Choroid plexus epithelial cell (primary cell): ENCODE results near the gene GFOD2.

ENCODE experiments used
- DNase-seq: peaks from one replicate; pipeline ENCODE4 v3.0.0-alpha.2; 2010; ENCODE audit warnings: low read depth
- H3K4me3 ChIP-seq: 2 replicates; pipeline ENCODE4 v1.5.1; 2011; ENCODE audit warnings: low read depth, mild to moderate bottlenecking, control low read depth, low read length, moderate library complexity
- TF ChIP-seq, protein P1 (sequence below): conservative IDR thresholded peaks from 2 replicates; pipeline ENCODE4 v1.5.1; 2011; ENCODE audit warnings: low read depth, mild to moderate bottlenecking, control low read depth, inconsistent platforms, low read length, moderate library complexity

The GFOD2 gene

DNA sequence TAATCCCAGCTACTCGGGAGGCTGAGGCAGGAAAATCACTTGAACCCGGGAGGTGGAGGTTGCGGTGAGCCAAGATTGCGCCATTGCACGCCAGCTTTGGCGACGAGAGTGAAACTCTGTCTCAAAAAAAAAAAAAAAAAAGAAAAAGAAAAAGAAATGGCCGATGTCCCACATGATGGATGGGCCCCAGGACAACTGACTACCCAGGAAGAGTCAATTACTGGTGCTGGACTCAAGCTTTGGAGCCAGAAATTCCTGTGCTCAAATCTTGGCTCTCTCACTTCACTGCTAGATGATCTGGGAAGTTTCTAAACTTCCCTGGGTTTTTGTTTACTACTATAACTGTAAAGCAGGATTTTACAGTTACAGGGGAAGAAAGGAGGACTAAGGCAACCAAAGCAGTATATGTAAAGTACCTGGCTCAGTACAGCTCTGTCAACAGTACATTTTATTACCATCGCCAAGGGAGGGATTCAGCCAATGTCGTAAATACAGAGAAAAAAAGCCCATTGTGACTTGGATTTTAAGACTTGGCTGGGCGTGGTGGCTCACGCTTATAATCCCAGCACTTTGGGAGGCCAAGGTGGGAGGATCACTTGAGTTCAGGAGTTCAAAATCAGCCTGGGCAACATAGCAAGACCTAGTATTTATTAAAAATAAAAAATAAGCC, 40.6 kb downstream of the GFOD2 start:
- no peak for DNase-seq
- TF ChIP-seq, protein P1, sequence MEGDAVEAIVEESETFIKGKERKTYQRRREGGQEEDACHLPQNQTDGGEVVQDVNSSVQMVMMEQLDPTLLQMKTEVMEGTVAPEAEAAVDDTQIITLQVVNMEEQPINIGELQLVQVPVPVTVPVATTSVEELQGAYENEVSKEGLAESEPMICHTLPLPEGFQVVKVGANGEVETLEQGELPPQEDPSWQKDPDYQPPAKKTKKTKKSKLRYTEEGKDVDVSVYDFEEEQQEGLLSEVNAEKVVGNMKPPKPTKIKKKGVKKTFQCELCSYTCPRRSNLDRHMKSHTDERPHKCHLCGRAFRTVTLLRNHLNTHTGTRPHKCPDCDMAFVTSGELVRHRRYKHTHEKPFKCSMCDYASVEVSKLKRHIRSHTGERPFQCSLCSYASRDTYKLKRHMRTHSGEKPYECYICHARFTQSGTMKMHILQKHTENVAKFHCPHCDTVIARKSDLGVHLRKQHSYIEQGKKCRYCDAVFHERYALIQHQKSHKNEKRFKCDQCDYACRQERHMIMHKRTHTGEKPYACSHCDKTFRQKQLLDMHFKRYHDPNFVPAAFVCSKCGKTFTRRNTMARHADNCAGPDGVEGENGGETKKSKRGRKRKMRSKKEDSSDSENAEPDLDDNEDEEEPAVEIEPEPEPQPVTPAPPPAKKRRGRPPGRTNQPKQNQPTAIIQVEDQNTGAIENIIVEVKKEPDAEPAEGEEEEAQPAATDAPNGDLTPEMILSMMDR, result no peak

DNA sequence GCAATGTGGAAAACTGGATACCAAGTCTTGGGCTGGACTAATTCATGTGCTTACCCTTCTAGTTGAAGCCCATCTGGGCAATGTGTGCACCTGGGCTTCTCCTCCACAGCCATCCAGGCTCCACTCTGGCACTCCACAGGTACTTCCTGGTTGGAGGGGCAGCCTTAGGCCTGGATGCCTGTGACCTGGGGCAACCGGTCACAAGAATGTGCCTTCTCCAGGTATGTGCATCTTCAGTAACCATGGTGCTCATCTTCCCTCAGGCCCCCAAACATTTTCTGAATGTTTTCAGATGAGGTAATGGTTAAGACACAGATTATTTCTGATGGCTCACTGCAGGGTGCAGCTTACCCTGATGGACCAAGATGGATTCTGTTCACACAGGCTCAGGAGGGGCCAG, 41.4 kb downstream of the GFOD2 start:
- TF ChIP-seq, protein P1, result no peak
- DNase-seq, result no peak

More for the DNA sequence above, 40.6 kb downstream of the GFOD2 start:
- H3K4me3 ChIP-seq, result no peak overlapping the region

DNA sequence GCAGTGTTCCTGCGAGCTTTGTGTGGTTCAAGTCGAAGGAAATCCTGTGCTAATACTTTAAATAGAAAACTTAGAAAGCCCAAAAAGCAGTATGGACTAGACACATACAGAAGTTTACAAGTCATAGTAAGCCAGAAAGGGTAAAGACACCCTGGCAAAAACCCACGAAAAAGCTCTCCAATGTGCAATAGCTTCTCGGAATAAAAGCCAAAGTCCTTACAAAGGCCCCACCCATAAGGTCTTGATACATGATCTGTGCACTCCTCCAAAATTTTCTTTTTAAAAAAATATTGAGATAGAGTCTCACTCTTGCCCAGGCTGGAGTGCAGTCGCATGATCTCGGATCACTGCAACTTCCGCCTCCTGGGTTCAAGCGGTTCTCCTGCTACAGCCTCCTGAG, 42.2 kb downstream of the GFOD2 start:
- DNase-seq, result no peak
- H3K4me3 ChIP-seq, result no peak overlapping the region
- TF ChIP-seq, protein P1, result no peak

More for the DNA sequence above, 41.4 kb downstream of the GFOD2 start:
- H3K4me3 ChIP-seq, result no peak overlapping the region

DNA sequence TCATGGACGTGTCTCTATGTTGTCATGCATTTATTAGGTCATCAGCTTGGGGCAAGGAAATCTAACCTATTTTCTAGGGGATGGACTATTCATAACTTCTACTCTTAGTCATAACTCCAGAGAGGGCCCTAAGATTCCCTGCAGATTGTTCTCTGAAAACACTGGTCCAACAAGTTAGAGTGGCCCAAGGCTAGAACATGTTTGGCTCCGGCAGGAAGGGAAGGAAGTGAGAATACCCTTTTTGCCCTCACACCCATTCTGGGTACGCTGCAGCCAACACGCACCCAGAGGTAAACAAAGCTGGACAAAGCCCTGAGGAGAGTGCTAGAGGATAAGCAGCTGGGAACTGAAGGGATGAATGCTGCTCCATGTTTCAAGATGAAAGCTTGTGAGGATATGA, 42.6 kb downstream of the GFOD2 start:
- TF ChIP-seq, protein P1, result no peak
- H3K4me3 ChIP-seq, result no peak overlapping the region
- no peak for DNase-seq

DNA sequence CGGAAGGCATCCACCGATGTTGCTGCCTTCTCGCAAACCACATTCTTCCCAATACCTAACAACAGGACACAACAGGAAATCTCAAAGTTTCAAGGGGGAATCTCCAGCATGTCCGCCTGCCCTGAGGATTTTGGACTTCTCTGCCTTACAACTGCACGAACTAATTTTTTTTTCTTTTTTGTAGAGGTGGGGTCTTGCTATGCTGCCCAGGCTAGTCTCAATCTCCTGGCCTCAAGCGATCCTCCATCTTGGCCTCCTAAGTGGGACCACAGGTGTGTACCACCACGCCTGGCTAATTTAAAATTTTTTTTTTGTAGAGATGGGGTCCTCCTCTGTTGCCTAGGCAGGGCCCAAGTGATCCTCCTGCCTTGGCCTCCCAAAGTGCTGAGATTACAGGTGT, 43.1 kb downstream of the GFOD2 start:
- TF ChIP-seq, protein P1, result no peak
- no peak for DNase-seq
- no peak overlapping the region for H3K4me3 ChIP-seq

DNA sequence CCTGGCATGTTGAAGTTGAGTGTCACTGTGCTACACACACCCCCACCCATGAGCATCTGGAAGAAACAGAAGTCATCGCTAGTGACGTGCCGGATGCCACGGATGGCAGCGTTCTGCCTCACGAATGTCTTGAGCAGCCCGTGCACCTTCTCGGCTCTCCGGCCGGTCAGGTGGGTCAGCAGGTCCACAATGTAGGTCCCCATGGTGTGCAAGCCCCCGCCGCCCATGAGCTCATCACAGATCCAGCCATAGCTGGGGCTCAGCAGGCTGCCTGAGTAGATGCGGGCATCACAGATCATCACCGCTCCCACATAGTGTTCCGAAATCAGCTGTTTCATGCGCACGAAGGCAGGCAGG, 43.6 kb downstream of the GFOD2 start:
- TF ChIP-seq, protein P1, result no peak
- DNase-seq, result no peak
- H3K4me3 ChIP-seq, result no peak overlapping the region

DNA sequence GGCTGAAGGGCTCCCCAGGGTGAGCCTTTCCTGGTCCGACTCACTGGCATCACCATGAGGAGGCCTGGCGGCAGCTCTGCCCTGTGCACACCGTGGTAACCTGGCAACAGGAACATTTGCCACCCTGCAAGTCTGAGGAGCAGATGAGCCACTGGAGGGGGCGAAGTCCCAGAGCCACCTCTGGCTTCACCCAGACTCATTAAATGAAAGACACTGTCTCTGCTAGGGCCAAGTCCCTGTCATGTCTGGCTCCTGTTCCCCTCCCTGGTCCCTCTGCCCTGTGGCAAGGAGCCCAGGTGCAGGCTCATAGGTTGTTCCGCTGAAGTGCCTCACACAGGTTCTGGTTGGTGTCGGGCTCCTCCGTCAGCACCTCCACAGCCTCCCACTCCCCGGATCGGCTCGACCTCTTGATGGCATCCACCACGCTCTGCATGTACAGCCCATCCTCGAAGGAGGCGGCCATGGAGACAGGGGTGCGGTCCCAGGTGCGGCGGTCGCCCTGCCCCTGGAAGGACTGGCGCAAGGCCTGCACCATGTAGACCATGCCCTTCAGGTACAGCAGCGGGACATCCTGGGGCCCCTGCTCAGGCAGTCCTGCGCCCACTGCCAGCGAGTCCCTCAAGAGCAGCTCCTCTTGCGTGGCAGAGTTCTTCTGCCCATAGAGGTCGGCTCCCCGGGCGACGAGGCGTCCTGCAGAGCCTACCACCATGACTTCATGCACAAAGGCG, 44.1 kb downstream of the GFOD2 start:
- TF ChIP-seq, protein P1, result no peak
- H3K4me3 ChIP-seq, result no peak overlapping the region
- DNase-seq, result no peak
